GM12878 (cell line): ENCODE results near the gene CD164L2.

ENCODE experiments used
- CBX3 ChIP-seq: fragments of 200-600 bp; sonication (generic); IDR thresholded peaks from 2 replicates; pipeline ENCODE4 v1.6.1; 2016; ENCODE audit warnings: low read depth, borderline replicate concordance
- EP300 ChIP-seq, 2 experiments: fragments of 150-350 bp in 1 of 2; IDR thresholded peaks; 2 replicates each; pipeline ENCODE4 v1.6.1; 2011 to 2012; ENCODE audit warnings: low read depth in 2 of 2, low read length in 2 of 2, borderline replicate concordance in 1 of 2, improper control_type of control experiment in 1 of 2, inconsistent platforms in 1 of 2; ENCODE audit not compliant: control insufficient read depth in 1 of 2
- EZH2 ChIP-seq: IDR thresholded peaks from 2 replicates; pipeline ENCODE4 v1.6.1; 2012; ENCODE audit warnings: low read depth, mild to moderate bottlenecking, control low read depth, inconsistent platforms, low read length, borderline replicate concordance; ENCODE audit not compliant: control insufficient read depth
- HDAC6 ChIP-seq: fragments of 200-600 bp; sonication (generic); IDR thresholded peaks from one replicate; pipeline ENCODE4 v1.8.0; 2017; ENCODE audit warnings: antibody characterized with exemption; ENCODE audit not compliant: unreplicated experiment
- MXI1 ChIP-seq: fragments of 150-350 bp; IDR thresholded peaks from 2 replicates; pipeline ENCODE4 v1.6.1; 2011; ENCODE audit warnings: low read depth, mild to moderate bottlenecking, inconsistent platforms, low read length, improper control_type of control experiment
- POLR2AphosphoS5 ChIP-seq: IDR thresholded peaks from 2 replicates; pipeline ENCODE4 v1.6.1; 2011; ENCODE audit warnings: mild to moderate bottlenecking, low read length, inconsistent platforms
- SMAD1 ChIP-seq: fragments of 450-650 bp; IDR thresholded peaks from 2 replicates; pipeline ENCODE4 v1.6.1; 2018; ENCODE audit warnings: mild to moderate bottlenecking, low read depth; ENCODE audit not compliant: partially characterized antibody
- SPI1 ChIP-seq: IDR thresholded peaks from 2 replicates; pipeline ENCODE4 v1.6.1; 2011; ENCODE audit warnings: low read depth, mild to moderate bottlenecking, low read length, moderate library complexity, borderline replicate concordance; ENCODE audit not compliant: insufficient read depth
- TCF12 ChIP-seq: IDR thresholded peaks from 2 replicates; pipeline ENCODE4 v1.6.1; 2011; ENCODE audit warnings: low read depth, mild to moderate bottlenecking, low read length
- TF ChIP-seq, protein P1 (sequence below), 3 experiments: IDR thresholded peaks in 2 of 3; conservative IDR thresholded peaks in 1 of 3; 2 replicates each; pipeline ENCODE4 v1.5.1; 2011; ENCODE audit warnings: low read depth in 3 of 3, low read length in 3 of 3, mild to moderate bottlenecking in 3 of 3, control low read depth in 2 of 3, moderate library complexity in 2 of 3, inconsistent platforms in 1 of 3, mixed read lengths in 1 of 3; ENCODE audit not compliant: control insufficient read depth in 2 of 3, insufficient read depth in 1 of 3; ENCODE audit errors: extremely low read depth in 1 of 3
- TF ChIP-seq, protein P2 (sequence below): IDR thresholded peaks from 2 replicates; pipeline ENCODE4 v1.6.1; 2011; ENCODE audit warnings: borderline replicate concordance, low read depth, mild to moderate bottlenecking, moderate library complexity, low read length; ENCODE audit not compliant: insufficient read depth, poor library complexity, severe bottlenecking
- TF ChIP-seq, protein P3 (sequence below): IDR thresholded peaks from 2 replicates; pipeline ENCODE4 v1.6.1; 2011; ENCODE audit warnings: borderline replicate concordance, low read depth, mild to moderate bottlenecking, moderate library complexity, mixed read lengths, low read length; ENCODE audit not compliant: insufficient read depth; ENCODE audit errors: extremely low read length
- TF ChIP-seq, protein P4 (sequence below): IDR thresholded peaks from 2 replicates; pipeline ENCODE4 v1.6.1; 2011; ENCODE audit warnings: mild to moderate bottlenecking, low read depth, low read length, moderate library complexity; ENCODE audit not compliant: insufficient replicate concordance
- TF ChIP-seq, protein P5 (sequence below): fragments of 450-650 bp; IDR thresholded peaks from 2 replicates; pipeline ENCODE4 v1.6.1; 2014; ENCODE audit warnings: mild to moderate bottlenecking

DNA sequence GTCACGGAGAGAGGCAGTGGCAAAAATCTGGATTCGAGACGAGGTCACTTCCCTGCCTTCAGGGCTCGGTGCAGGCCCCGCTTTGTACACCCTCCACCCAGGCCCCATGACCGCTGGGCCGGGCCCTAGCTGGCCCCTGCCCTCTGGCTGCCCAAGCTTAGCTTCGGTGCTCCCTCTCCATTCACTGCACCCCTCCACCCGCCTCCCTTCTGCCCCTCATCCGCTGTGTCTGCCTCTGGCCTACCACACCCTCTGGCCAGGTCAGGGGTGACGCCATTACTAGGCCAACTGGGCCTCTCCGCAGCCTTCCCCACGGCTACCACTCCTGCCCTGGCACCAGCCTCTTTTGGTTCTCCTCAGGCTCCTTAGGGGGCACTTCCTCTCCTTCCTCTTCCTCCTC is 528 bp upstream of the CD164L2 start:
- TF ChIP-seq, protein P1, sequence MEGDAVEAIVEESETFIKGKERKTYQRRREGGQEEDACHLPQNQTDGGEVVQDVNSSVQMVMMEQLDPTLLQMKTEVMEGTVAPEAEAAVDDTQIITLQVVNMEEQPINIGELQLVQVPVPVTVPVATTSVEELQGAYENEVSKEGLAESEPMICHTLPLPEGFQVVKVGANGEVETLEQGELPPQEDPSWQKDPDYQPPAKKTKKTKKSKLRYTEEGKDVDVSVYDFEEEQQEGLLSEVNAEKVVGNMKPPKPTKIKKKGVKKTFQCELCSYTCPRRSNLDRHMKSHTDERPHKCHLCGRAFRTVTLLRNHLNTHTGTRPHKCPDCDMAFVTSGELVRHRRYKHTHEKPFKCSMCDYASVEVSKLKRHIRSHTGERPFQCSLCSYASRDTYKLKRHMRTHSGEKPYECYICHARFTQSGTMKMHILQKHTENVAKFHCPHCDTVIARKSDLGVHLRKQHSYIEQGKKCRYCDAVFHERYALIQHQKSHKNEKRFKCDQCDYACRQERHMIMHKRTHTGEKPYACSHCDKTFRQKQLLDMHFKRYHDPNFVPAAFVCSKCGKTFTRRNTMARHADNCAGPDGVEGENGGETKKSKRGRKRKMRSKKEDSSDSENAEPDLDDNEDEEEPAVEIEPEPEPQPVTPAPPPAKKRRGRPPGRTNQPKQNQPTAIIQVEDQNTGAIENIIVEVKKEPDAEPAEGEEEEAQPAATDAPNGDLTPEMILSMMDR (IDR thresholded peaks at IDR 0.05 in 2 of 3, conservative IDR thresholded peaks at IDR 0.05 in 1 of 3; ENCODE audit: control insufficient read depth in 2 of 3, extremely low read depth in 1 of 3, insufficient read depth in 1 of 3, low read depth in 3 of 3, low read length in 3 of 3): no peak
- TF ChIP-seq, protein P2, sequence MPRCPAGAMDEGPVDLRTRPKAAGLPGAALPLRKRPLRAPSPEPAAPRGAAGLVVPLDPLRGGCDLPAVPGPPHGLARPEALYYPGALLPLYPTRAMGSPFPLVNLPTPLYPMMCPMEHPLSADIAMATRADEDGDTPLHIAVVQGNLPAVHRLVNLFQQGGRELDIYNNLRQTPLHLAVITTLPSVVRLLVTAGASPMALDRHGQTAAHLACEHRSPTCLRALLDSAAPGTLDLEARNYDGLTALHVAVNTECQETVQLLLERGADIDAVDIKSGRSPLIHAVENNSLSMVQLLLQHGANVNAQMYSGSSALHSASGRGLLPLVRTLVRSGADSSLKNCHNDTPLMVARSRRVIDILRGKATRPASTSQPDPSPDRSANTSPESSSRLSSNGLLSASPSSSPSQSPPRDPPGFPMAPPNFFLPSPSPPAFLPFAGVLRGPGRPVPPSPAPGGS: no peak
- TF ChIP-seq, protein P3, sequence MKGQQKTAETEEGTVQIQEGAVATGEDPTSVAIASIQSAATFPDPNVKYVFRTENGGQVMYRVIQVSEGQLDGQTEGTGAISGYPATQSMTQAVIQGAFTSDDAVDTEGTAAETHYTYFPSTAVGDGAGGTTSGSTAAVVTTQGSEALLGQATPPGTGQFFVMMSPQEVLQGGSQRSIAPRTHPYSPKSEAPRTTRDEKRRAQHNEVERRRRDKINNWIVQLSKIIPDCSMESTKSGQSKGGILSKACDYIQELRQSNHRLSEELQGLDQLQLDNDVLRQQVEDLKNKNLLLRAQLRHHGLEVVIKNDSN: no peak
- TF ChIP-seq, protein P4, sequence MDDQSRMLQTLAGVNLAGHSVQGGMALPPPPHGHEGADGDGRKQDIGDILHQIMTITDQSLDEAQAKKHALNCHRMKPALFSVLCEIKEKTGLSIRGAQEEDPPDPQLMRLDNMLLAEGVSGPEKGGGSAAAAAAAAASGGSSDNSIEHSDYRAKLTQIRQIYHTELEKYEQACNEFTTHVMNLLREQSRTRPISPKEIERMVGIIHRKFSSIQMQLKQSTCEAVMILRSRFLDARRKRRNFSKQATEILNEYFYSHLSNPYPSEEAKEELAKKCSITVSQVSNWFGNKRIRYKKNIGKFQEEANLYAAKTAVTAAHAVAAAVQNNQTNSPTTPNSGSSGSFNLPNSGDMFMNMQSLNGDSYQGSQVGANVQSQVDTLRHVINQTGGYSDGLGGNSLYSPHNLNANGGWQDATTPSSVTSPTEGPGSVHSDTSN: no peak
- TF ChIP-seq SPI1 (no peak), EP300 (IDR thresholded peaks at IDR 0.05; ENCODE audit: borderline replicate concordance in 1 of 2, control insufficient read depth in 1 of 2, low read depth in 2 of 2, low read length in 2 of 2) (no peak), MXI1 (no peak), CBX3 (no peak), POLR2AphosphoS5 (no peak), EZH2 (no peak), TCF12 (no peak), HDAC6 (no peak), SMAD1 (no peak)
- TF ChIP-seq, protein P5, sequence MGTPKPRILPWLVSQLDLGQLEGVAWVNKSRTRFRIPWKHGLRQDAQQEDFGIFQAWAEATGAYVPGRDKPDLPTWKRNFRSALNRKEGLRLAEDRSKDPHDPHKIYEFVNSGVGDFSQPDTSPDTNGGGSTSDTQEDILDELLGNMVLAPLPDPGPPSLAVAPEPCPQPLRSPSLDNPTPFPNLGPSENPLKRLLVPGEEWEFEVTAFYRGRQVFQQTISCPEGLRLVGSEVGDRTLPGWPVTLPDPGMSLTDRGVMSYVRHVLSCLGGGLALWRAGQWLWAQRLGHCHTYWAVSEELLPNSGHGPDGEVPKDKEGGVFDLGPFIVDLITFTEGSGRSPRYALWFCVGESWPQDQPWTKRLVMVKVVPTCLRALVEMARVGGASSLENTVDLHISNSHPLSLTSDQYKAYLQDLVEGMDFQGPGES: no peak
